Esophagus squamous epithelium (tissue), 4 donors: Measurements from ENCODE around the gene CCSER1.

Source experiments
- POLR2A ChIP-seq, 4 donors: fragments of 450-650 bp; IDR thresholded peaks; one replicate each; pipeline ENCODE4 v1.6.1; 2017; ENCODE audit warnings: antibody characterized with exemption in 4 of 4, mild to moderate bottlenecking in 4 of 4, moderate library complexity in 3 of 4
- TF ChIP-seq, protein P1 (sequence below), 6 experiments: fragments of 450-650 bp in 4 of 6; fragments of 200-600 bp in 2 of 6; sonication (generic) in 2 of 6; IDR thresholded peaks; one replicate each; pipeline ENCODE4 v1.5.1; 2016 to 2019; ENCODE audit warnings: antibody characterized with exemption in 6 of 6, mild to moderate bottlenecking in 4 of 6, moderate library complexity in 4 of 6

DNA sequence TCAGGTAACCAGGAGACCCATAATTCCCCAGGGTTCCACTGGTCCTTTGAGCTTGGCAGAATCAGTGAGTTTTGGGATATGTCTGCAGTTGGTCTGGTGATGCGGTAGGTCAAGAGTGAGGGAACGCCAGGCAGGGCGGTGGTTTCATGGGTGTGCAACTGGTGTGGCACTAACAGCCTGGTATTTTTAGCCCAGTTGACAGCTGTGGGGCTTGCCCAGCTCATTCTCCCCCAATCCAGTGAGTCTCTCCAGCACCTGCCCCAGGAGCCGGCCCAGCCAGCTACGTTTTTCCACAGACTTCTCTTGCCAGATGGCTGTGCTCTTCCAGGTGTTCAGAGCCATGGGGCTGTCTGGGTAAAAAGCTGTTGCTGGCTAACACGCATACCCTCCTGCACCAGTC, 1019.9 kb downstream of the CCSER1 start:
- TF ChIP-seq POLR2A (IDR thresholded peaks at IDR 0.05), result no peak
- TF ChIP-seq, protein P1, sequence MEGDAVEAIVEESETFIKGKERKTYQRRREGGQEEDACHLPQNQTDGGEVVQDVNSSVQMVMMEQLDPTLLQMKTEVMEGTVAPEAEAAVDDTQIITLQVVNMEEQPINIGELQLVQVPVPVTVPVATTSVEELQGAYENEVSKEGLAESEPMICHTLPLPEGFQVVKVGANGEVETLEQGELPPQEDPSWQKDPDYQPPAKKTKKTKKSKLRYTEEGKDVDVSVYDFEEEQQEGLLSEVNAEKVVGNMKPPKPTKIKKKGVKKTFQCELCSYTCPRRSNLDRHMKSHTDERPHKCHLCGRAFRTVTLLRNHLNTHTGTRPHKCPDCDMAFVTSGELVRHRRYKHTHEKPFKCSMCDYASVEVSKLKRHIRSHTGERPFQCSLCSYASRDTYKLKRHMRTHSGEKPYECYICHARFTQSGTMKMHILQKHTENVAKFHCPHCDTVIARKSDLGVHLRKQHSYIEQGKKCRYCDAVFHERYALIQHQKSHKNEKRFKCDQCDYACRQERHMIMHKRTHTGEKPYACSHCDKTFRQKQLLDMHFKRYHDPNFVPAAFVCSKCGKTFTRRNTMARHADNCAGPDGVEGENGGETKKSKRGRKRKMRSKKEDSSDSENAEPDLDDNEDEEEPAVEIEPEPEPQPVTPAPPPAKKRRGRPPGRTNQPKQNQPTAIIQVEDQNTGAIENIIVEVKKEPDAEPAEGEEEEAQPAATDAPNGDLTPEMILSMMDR (IDR thresholded peaks at IDR 0.05), result no peak
